Chondrocyte (in vitro differentiated cells): ENCODE results near the gene PRKCA. TPM values are rescaled to one million over a fixed set of nuclear protein-coding genes. Genes with fewer than 3 reads are reported as not detected.

Experiments used
- DNase-seq: peaks from one replicate; pipeline ENCODE4 v3.0.0; 2021; ENCODE audit warnings: mixed read lengths, low spot score
- H3K27ac Mint-ChIP-seq: one replicate; pipeline ENCODE4 v1.8.0; 2021; ENCODE audit warnings: mild to moderate bottlenecking, moderate library complexity, mixed read lengths; ENCODE audit not compliant: unreplicated experiment
- H3K27me3 Mint-ChIP-seq: 2 replicates; pipeline ENCODE4 v1.8.0; 2021; ENCODE audit warnings: low read depth, mixed read lengths
- H3K36me3 Mint-ChIP-seq: 2 replicates; pipeline ENCODE4 v1.8.0; 2021; ENCODE audit warnings: low read depth, mixed read lengths
- H3K4me1 Mint-ChIP-seq: 2 replicates; pipeline ENCODE4 v1.8.0; 2021; ENCODE audit warnings: low read depth, mild to moderate bottlenecking, mixed read lengths
- H3K4me3 Mint-ChIP-seq: one replicate; pipeline ENCODE4 v1.8.0; 2021; ENCODE audit warnings: mild to moderate bottlenecking, moderate library complexity, mixed read lengths; ENCODE audit not compliant: unreplicated experiment
- H3K9me3 Mint-ChIP-seq: 2 replicates; pipeline ENCODE4 v1.8.0; 2021; ENCODE audit warnings: low read depth, mixed read lengths
- CTCF ChIP-seq: fragments of 200-600 bp; sonication (generic); IDR thresholded peaks from 2 replicates; pipeline ENCODE4 v1.5.0; 2021; ENCODE audit warnings: antibody characterized with exemption, mild to moderate bottlenecking, moderate library complexity
- total RNA-seq: library from RNA; stranded (reverse); gene quantifications from 3 replicates; pipeline ENCODE4 v1.2.1, GENCODE V29; 2021

Gene PRKCA
- total RNA-seq, 1 donor from 2014 or later, result 51.5 TPM

GRCh38 chr17:66518677-66519076 lies 216.3 kb downstream of the PRKCA start:
- no peaks in the 10 kb centered on the region for H3K36me3 Mint-ChIP-seq
- DNase-seq, result no peak
- peaks cover 39% of the 10 kb centered on the region for H3K4me1 Mint-ChIP-seq
- peaks cover 2% of the 10 kb centered on the region for H3K9me3 Mint-ChIP-seq
- TF ChIP-seq CTCF, result no peak
- H3K27ac Mint-ChIP-seq, result no peak overlapping the region
- H3K27me3 Mint-ChIP-seq, result no peaks in the 10 kb centered on the region
- no peak overlapping the region for H3K4me3 Mint-ChIP-seq

- Mint-ChIP-seq H3K4me3 (no peak overlapping the region), H3K4me1 (peaks cover 39% of the 10 kb centered on the region), H3K27me3 (no peaks in the 10 kb centered on the region), H3K27ac (no peak overlapping the region), H3K36me3 (no peaks in the 10 kb centered on the region), H3K9me3 (peaks cover 2% of the 10 kb centered on the region)
- no peak for DNase-seq
- TF ChIP-seq CTCF, result no peak
Observed at GRCh38 chr17:66519154-66519553, 216.7 kb downstream of the PRKCA start.

- Mint-ChIP-seq H3K4me1 (peaks cover 44% of the 10 kb centered on the region), H3K4me3 (no peak overlapping the region), H3K36me3 (no peaks in the 10 kb centered on the region), H3K27ac (no peak overlapping the region), H3K27me3 (no peaks in the 10 kb centered on the region), H3K9me3 (peaks cover 2% of the 10 kb centered on the region)
- DNase-seq, result no peak
- TF ChIP-seq CTCF, result no peak
Observed at GRCh38 chr17:66520999-66521398, 218.6 kb downstream of the PRKCA start.

- no peak for TF ChIP-seq CTCF
- H3K27me3 Mint-ChIP-seq, result no peaks in the 10 kb centered on the region
- peaks cover 53% of the 10 kb centered on the region for H3K4me1 Mint-ChIP-seq
- H3K4me3 Mint-ChIP-seq, result no peak overlapping the region
- H3K9me3 Mint-ChIP-seq, result no peaks in the 10 kb centered on the region
- H3K36me3 Mint-ChIP-seq, result no peaks in the 10 kb centered on the region
- no peak overlapping the region for H3K27ac Mint-ChIP-seq
- DNase-seq, result no peak
Observed at GRCh38 chr17:66522591-66523272, 220.3 kb downstream of the PRKCA start.

GRCh38 chr17:66523378-66524200 lies 221.2 kb downstream of the PRKCA start:
- Mint-ChIP-seq H3K27ac (peak overlapping the region; percentile 41), H3K4me1 (peaks cover 49% of the 10 kb centered on the region), H3K4me3 (no peak overlapping the region), H3K36me3 (no peaks in the 10 kb centered on the region), H3K9me3 (no peaks in the 10 kb centered on the region), H3K27me3 (no peaks in the 10 kb centered on the region)
- no peak for DNase-seq
- TF ChIP-seq CTCF, result no peak
